ENCODE results near the gene ACTN4.

GRCh38 chr19:38706792-38707511 is 59.5 kb downstream of the ACTN4 start:
- TF ChIP-seq, protein P1, sequence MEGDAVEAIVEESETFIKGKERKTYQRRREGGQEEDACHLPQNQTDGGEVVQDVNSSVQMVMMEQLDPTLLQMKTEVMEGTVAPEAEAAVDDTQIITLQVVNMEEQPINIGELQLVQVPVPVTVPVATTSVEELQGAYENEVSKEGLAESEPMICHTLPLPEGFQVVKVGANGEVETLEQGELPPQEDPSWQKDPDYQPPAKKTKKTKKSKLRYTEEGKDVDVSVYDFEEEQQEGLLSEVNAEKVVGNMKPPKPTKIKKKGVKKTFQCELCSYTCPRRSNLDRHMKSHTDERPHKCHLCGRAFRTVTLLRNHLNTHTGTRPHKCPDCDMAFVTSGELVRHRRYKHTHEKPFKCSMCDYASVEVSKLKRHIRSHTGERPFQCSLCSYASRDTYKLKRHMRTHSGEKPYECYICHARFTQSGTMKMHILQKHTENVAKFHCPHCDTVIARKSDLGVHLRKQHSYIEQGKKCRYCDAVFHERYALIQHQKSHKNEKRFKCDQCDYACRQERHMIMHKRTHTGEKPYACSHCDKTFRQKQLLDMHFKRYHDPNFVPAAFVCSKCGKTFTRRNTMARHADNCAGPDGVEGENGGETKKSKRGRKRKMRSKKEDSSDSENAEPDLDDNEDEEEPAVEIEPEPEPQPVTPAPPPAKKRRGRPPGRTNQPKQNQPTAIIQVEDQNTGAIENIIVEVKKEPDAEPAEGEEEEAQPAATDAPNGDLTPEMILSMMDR (IDR thresholded peaks at IDR 0.05; ENCODE audit: poor library complexity): no peak
- TF ChIP-seq EZH2 (IDR thresholded peaks at IDR 0.05; ENCODE audit: borderline replicate concordance): no peak

Data from hepatocyte (in vitro differentiated cells).